ENCODE results near the gene C11orf91. TPM values are rescaled to one million over a fixed set of nuclear protein-coding genes. Genes with fewer than 3 reads are reported as not detected.
"Not testable (repeated sequence)": the region's sequence is repeated elsewhere in the genome, so short reads cannot be mapped to it uniquely, and the experiment has no call there.

Gene C11orf91
- polyA plus RNA-seq, 1 donor: not detected

GRCh38 chr11:33721984-33722383 is 21.4 kb upstream of the C11orf91 start:
- no peak for DNase-seq (ENCODE audit: low read depth)

GRCh38 chr11:33721426-33721825 is 20.8 kb upstream of the C11orf91 start:
- no peak for DNase-seq (ENCODE audit: low read depth)

- DNase-seq (ENCODE audit: low read depth): no peak
These were observed 19.0 kb upstream of the C11orf91 start for GRCh38 chr11:33719587-33719986.

- DNase-seq (ENCODE audit: low read depth): no peak
These were observed 17.8 kb upstream of the C11orf91 start for GRCh38 chr11:33718440-33718839.

GRCh38 chr11:33716243-33716642 is 15.6 kb upstream of the C11orf91 start:
- no peak for DNase-seq (ENCODE audit: low read depth)

GRCh38 chr11:33713856-33714398 is 13.3 kb upstream of the C11orf91 start:
- DNase-seq (ENCODE audit: low read depth): no peak

- no peak for DNase-seq (ENCODE audit: low read depth)
These were observed 12.7 kb upstream of the C11orf91 start for GRCh38 chr11:33713151-33713855.

GRCh38 chr11:33712436-33712835 is 11.8 kb upstream of the C11orf91 start:
- DNase-seq (ENCODE audit: low read depth): no peak

- DNase-seq (ENCODE audit: low read depth): no peak
These were observed 8.8 kb upstream of the C11orf91 start for GRCh38 chr11:33709466-33709865.

- DNase-seq (ENCODE audit: low read depth): no peak
These were observed 8.4 kb upstream of the C11orf91 start for GRCh38 chr11:33708985-33709384.

GRCh38 chr11:33707831-33708230 is 7.2 kb upstream of the C11orf91 start:
- DNase-seq (ENCODE audit: low read depth): not testable (repeated sequence)

- no peak for DNase-seq (ENCODE audit: low read depth)
These were observed 6.3 kb upstream of the C11orf91 start for GRCh38 chr11:33706966-33707365.

- DNase-seq (ENCODE audit: low read depth): no peak
These were observed 5.9 kb upstream of the C11orf91 start for GRCh38 chr11:33706546-33706945.

- no peak for DNase-seq (ENCODE audit: low read depth)
These were observed 3.8 kb upstream of the C11orf91 start for GRCh38 chr11:33704240-33705002.

GRCh38 chr11:33703788-33704187 is 3.2 kb upstream of the C11orf91 start:
- no peak for DNase-seq (ENCODE audit: low read depth)

- DNase-seq (ENCODE audit: low read depth): no peak
These were observed 2.6 kb upstream of the C11orf91 start for GRCh38 chr11:33703234-33703633.

- peak; percentile 51 for DNase-seq (ENCODE audit: low read depth)
These were observed 940 bp upstream of the C11orf91 start for GRCh38 chr11:33701302-33702230.

- no peak for DNase-seq (ENCODE audit: low read depth)
These were observed 544 bp downstream of the C11orf91 start for GRCh38 chr11:33700063-33700501.

GRCh38 chr11:33699515-33700062 is 1.0 kb downstream of the C11orf91 start:
- DNase-seq (ENCODE audit: low read depth): no peak

- DNase-seq (ENCODE audit: low read depth): no peak
These were observed 1.7 kb downstream of the C11orf91 start for GRCh38 chr11:33698921-33699320.

GRCh38 chr11:33697997-33698396 is 2.6 kb downstream of the C11orf91 start:
- no peak for DNase-seq (ENCODE audit: low read depth)

Data from forelimb muscle (tissue), 1 donor.